HepG2 (cell line): ENCODE measurements around the gene FKBP8. TPM values are rescaled to one million over a fixed set of nuclear protein-coding genes. Genes with fewer than 3 reads are reported as not detected.

Experiments used
- ARNTL ChIP-seq: sonication (generic); formaldehyde crosslinking; IDR thresholded peaks from 2 replicates; pipeline ENCODE4 v1.4.0; 2020; ENCODE audit warnings: mild to moderate bottlenecking, missing genetic modification reagents
- BATF2 ChIP-seq: sonication (generic); formaldehyde crosslinking; IDR thresholded peaks from 2 replicates; pipeline ENCODE4 v1.8.0; 2022; ENCODE audit warnings: mild to moderate bottlenecking, missing genetic modification reagents, moderate library complexity
- E2F1 ChIP-seq: sonication (generic); formaldehyde crosslinking; IDR thresholded peaks from 2 replicates; pipeline ENCODE4 v1.5.0; 2020; ENCODE audit warnings: missing genetic modification reagents
- GLI4 ChIP-seq: sonication (generic); formaldehyde crosslinking; IDR thresholded peaks from 2 replicates; pipeline ENCODE4 v1.5.1; 2020; ENCODE audit warnings: missing genetic modification reagents, mild to moderate bottlenecking, moderate library complexity, borderline replicate concordance
- GTF2F1 ChIP-seq: fragments of 150-350 bp; IDR thresholded peaks from 2 replicates; pipeline ENCODE4 v1.6.1; 2014; ENCODE audit warnings: low read length
- MAX ChIP-seq: IDR thresholded peaks from 2 replicates; pipeline ENCODE4 v1.6.1; 2012; ENCODE audit warnings: inconsistent platforms
- PBX2 ChIP-seq: IDR thresholded peaks from 2 replicates; pipeline ENCODE4 v1.6.1; 2016; ENCODE audit warnings: control low read depth
- PHF20 ChIP-seq: sonication (generic); formaldehyde crosslinking; IDR thresholded peaks from 2 replicates; pipeline ENCODE4 v1.5.0; 2020; ENCODE audit warnings: mild to moderate bottlenecking, missing genetic modification reagents
- PHF21A ChIP-seq: sonication (generic); formaldehyde crosslinking; IDR thresholded peaks from 2 replicates; pipeline ENCODE4 v1.5.0; 2020; ENCODE audit warnings: mild to moderate bottlenecking, missing genetic modification reagents
- POLR2G ChIP-seq: fragments of 200-400 bp; formaldehyde crosslinking; IDR thresholded peaks from 2 replicates; pipeline ENCODE4 v1.6.1; 2018; ENCODE audit warnings: mild to moderate bottlenecking, low read depth, low read length, moderate library complexity
- STAT5B ChIP-seq: sonication (generic); formaldehyde crosslinking; IDR thresholded peaks from 2 replicates; pipeline ENCODE4 v1.4.0; 2020; ENCODE audit warnings: missing genetic modification reagents
- ZNF224 ChIP-seq: sonication (generic); formaldehyde crosslinking; IDR thresholded peaks from 2 replicates; pipeline ENCODE4 v1.5.0; 2020; ENCODE audit warnings: mild to moderate bottlenecking, missing genetic modification reagents
- ZNF547 ChIP-seq: sonication (generic); formaldehyde crosslinking; IDR thresholded peaks from 2 replicates; pipeline ENCODE4 v1.5.1; 2020; ENCODE audit warnings: mild to moderate bottlenecking, missing genetic modification reagents
- ZNF558 ChIP-seq: sonication (generic); formaldehyde crosslinking; IDR thresholded peaks from 2 replicates; pipeline ENCODE4 v1.9.0; 2022; ENCODE audit warnings: mild to moderate bottlenecking, missing genetic modification reagents, borderline replicate concordance
- ZNF598 ChIP-seq: sonication (generic); formaldehyde crosslinking; IDR thresholded peaks from 2 replicates; pipeline ENCODE4 v1.5.1; 2020; ENCODE audit warnings: mild to moderate bottlenecking, missing genetic modification reagents, borderline replicate concordance
- ZNF605 ChIP-seq: sonication (generic); formaldehyde crosslinking; IDR thresholded peaks from 2 replicates; pipeline ENCODE4 v1.8.0; 2022; ENCODE audit warnings: mild to moderate bottlenecking, missing genetic modification reagents
- ZNF777 ChIP-seq: sonication (generic); formaldehyde crosslinking; IDR thresholded peaks from 2 replicates; pipeline ENCODE4 v1.4.0; 2020; ENCODE audit warnings: missing genetic modification reagents
- ZNF790 ChIP-seq: sonication (generic); formaldehyde crosslinking; IDR thresholded peaks from 2 replicates; pipeline ENCODE4 v1.8.0; 2022; ENCODE audit warnings: missing genetic modification reagents, mild to moderate bottlenecking, borderline replicate concordance
- ZNF879 ChIP-seq: sonication (generic); formaldehyde crosslinking; IDR thresholded peaks from 2 replicates; pipeline ENCODE4 v1.8.1; 2023; ENCODE audit warnings: missing genetic modification reagents
- polyA plus RNA-seq, 8 experiments: library from polyadenylated mRNA; depleted of rRNA in 3 of 8; stranded (reverse) in 7 of 8; unstranded in 1 of 8; fragments of >200 nt; fragmentation: Illumina TruSeq in 4 of 8; extraction: Trizol in 4 of 8; gene quantifications; 2 replicates each; pipeline versions ENCODE4 v1.2.1 to v1.2.3, GENCODE V29; 2011 to 2016; ENCODE audit warnings: low read depth in 4 of 8, missing spikeins in 1 of 8, mixed read lengths in 1 of 8; ENCODE audit not compliant: insufficient read depth in 1 of 8
- total RNA-seq, 5 experiments: library from RNA; depleted of rRNA; stranded (reverse); fragments of >200 nt; fragmentation: Illumina TruSeq; extraction: Trizol; gene quantifications; 2 replicates each; pipeline ENCODE4 v1.2.3, GENCODE V29; 2016; ENCODE audit warnings: low read depth in 1 of 5

Gene FKBP8
- total and polyA plus RNA-seq, 2 of the 13 experiments (the other 11 are each of a cell fraction or from before 2014, with no cell fraction given): 81.7 to 93.9 TPM

- 0 out of 2 replicates have a peak, but pooled peaks have one; percentile 37 for TF ChIP-seq BATF2
- TF ChIP-seq ZNF547 (CRISPR knock-in tag): 0 out of 2 replicates have a peak, but pooled peaks have one; percentile 21
- TF ChIP-seq ZNF777: no peak
- TF ChIP-seq ZNF605 (CRISPR knock-in tag): 0 out of 2 replicates have a peak, but pooled peaks have one; percentile 2
- 0 out of 2 replicates have a peak, but pooled peaks have one; percentile 7 for TF ChIP-seq PHF20
- TF ChIP-seq GTF2F1: no peak
- peak; percentile 82; the same call in 1 of the 2 replicates for TF ChIP-seq ZNF790 (CRISPR knock-in tag)
- no peak for TF ChIP-seq POLR2G
- 0 out of 2 replicates have a peak, but pooled peaks have one; percentile 20 for TF ChIP-seq ZNF558 (CRISPR knock-in tag)
- 0 out of 2 replicates have a peak, but pooled peaks have one; percentile 41 for TF ChIP-seq ZNF879 (CRISPR knock-in tag)
- TF ChIP-seq ZNF598 (CRISPR knock-in tag): no peak
- TF ChIP-seq MAX: peak; percentile 27; the same call in 1 of the 2 replicates
- TF ChIP-seq STAT5B (CRISPR knock-in tag): no peak
- TF ChIP-seq PHF21A (CRISPR knock-in tag): no peak
- peak; percentile 23; the same call in 1 of the 2 replicates for TF ChIP-seq GLI4 (CRISPR knock-in tag)
- 0 out of 2 replicates have a peak, but pooled peaks have one; percentile 6 for TF ChIP-seq ARNTL
- no peak for TF ChIP-seq PBX2 (CRISPR knock-in tag)
- 0 out of 2 replicates have a peak, but pooled peaks have one; percentile 5 for TF ChIP-seq E2F1 (CRISPR knock-in tag)
- no peak for TF ChIP-seq ZNF224 (CRISPR knock-in tag)
Observed at GRCh38 chr19:18520848-18521691, 22.3 kb downstream of the FKBP8 start (continued).
